ENCODE measurements around the gene ZNF503. TPM values are rescaled to one million over a fixed set of nuclear protein-coding genes. Genes with fewer than 3 reads are reported as not detected.

The ZNF503 gene
- total and polyA plus RNA-seq, 2 of the 8 experiments (the other 6 are each of a cell fraction or from before 2014, with no cell fraction given) = 0.03 to 0.13 TPM

GRCh38 chr10:75407224-75407712 lies 5.7 kb upstream of the ZNF503 start:
- H3K23ac ChIP-seq (ENCODE audit: insufficient read length) = no peak overlapping the region
- H3K14ac ChIP-seq (ENCODE audit: insufficient read length) = no peak overlapping the region
- peak overlapping the region in 3 of 4 experiments; percentile 17 to 82 (median 26); a peak in 6 of 8 replicates for H3K4me3 ChIP-seq (ENCODE audit: extremely low read depth in 1 of 4, insufficient read depth in 2 of 4, low read depth in 3 of 4, low read length in 4 of 4)
- no peak overlapping the region for H2AFZ ChIP-seq (ENCODE audit: low read length)
- H4K8ac ChIP-seq (ENCODE audit: extremely low read depth, insufficient read depth, low read length) = no peak overlapping the region
- H3K23me2 ChIP-seq (ENCODE audit: low read depth, low read length) = peaks cover 22% of the 10 kb centered on the region
- no peak overlapping the region; the same call in 1 of the 2 replicates for H3K18ac ChIP-seq (ENCODE audit: extremely low read depth, low read length)
- no peaks in the 10 kb centered on the region; a peak in 1 of 4 replicates for H3K9me3 ChIP-seq (ENCODE audit: insufficient read depth in 2 of 2, low read depth in 1 of 2, low read length in 1 of 2)
- H2BK20ac ChIP-seq (ENCODE audit: low read length) = no peak overlapping the region
- peaks cover 69 to 99% (median 93%) of the 10 kb centered on the region in 4 experiments for H3K27me3 ChIP-seq (replicated peaks in 1 of 4; ENCODE audit: control insufficient read depth in 3 of 4, extremely low read depth in 1 of 4, insufficient read depth in 3 of 4, low read length in 3 of 4)
- no peak overlapping the region for H2BK15ac ChIP-seq (ENCODE audit: low read length)
- POLR2A ChIA-PET (ENCODE audit: partially characterized antibody) = interaction anchor here (1.7 kb wide), 1 partner anchor 12 kb away, joined by 5 read pairs; no protein-coding TSS in a partner anchor
- 1% methylated on average over 37 of the region's 37 CpGs; no CpG with 5 or more reads in 1 of the 2 experiments for WGBS, 2 experiments (ENCODE audit: extremely low coverage in 1 of 2, insufficient coverage in 1 of 2, insufficient read length in 1 of 2, insufficient replicate concordance in 2 of 2, low coverage in 1 of 2, low lambda C conversion rate in 2 of 2, missing lambda C conversion rate in 1 of 2)
- no peak overlapping the region for H4K5ac ChIP-seq (ENCODE audit: insufficient read length, low read depth, low read length)
- no peaks in the 10 kb centered on the region for H3K79me2 ChIP-seq (ENCODE audit: control insufficient read depth in 1 of 2, insufficient read depth in 2 of 2, low read length in 2 of 2)
- no peaks in the 10 kb centered on the region for H3K79me1 ChIP-seq (ENCODE audit: low read depth, low read length)
- CTCF ChIA-PET (ENCODE audit: partially characterized antibody) = interaction anchor here (1.0 to 1.7 kb wide), 2 partner anchors 12 to 116 kb away, joined by 3 to 5 read pairs; no protein-coding TSS in a partner anchor
- H3K27ac ChIP-seq (ENCODE audit: low read depth, low read length) = no peak overlapping the region
- no peak overlapping the region for H3K56ac ChIP-seq (replicated peaks; ENCODE audit: insufficient read length, low read depth, low read length)
- no peak overlapping the region for H2BK5ac ChIP-seq (ENCODE audit: low read depth, low read length)
- no peak overlapping the region for H2AK5ac ChIP-seq (ENCODE audit: low read depth, low read length)
- no peak overlapping the region for H4K91ac ChIP-seq (replicated peaks; ENCODE audit: insufficient read length, low read length)
- H4K20me1 ChIP-seq (replicated peaks in 1 of 2; ENCODE audit: control insufficient read depth in 1 of 2, insufficient read depth in 2 of 2, low read length in 2 of 2) = peaks cover 21% of the 10 kb centered on the region in 2 experiments
- peaks cover 0 to 10% (median 0%) of the 10 kb centered on the region in 4 experiments; a peak in 1 of 8 replicates for H3K36me3 ChIP-seq (ENCODE audit: control insufficient read depth in 2 of 4, insufficient read depth in 4 of 4, low read length in 3 of 4)
- H3K4ac ChIP-seq (replicated peaks; ENCODE audit: insufficient read length, low read depth, low read length) = no peak overlapping the region
- DNase-seq (ENCODE audit: low read depth in 1 of 2, low spot score in 2 of 2) (peak in 1 of 2 experiments; percentile 71), FAIRE-seq (no peak)
- H2BK120ac ChIP-seq (replicated peaks; ENCODE audit: low read depth, low read length) = no peak overlapping the region
- no peak overlapping the region for H2BK12ac ChIP-seq (ENCODE audit: low read depth, low read length)
- peak overlapping the region; percentile 82 to 92 for H3K4me2 ChIP-seq (ENCODE audit: insufficient read depth in 1 of 2, low read depth in 2 of 2, low read length in 2 of 2)
- H3K4me1 ChIP-seq (replicated peaks in 1 of 4; ENCODE audit: control insufficient read depth in 3 of 4, insufficient read depth in 4 of 4, low read length in 3 of 4) = peaks cover 8 to 25% (median 20%) of the 10 kb centered on the region in 4 experiments
- no peak for TF ChIP-seq SIX5 (IDR thresholded peaks at IDR 0.05; ENCODE audit: low read depth, low read length)
- TF ChIP-seq GABPA (IDR thresholded peaks at IDR 0.05; ENCODE audit: borderline replicate concordance, insufficient read depth, low read length) = no peak
- no peak for TF ChIP-seq SP1 (IDR thresholded peaks at IDR 0.05; ENCODE audit: low read depth, low read length)
- TF ChIP-seq CTBP2 (IDR thresholded peaks at IDR 0.05; ENCODE audit: borderline replicate concordance, insufficient read depth, insufficient read length, low read length) = peak; percentile 94
- no peak for TF ChIP-seq POLR2A (IDR thresholded peaks at IDR 0.05; ENCODE audit: control extremely low read depth in 1 of 2, low read depth in 2 of 2, low read length in 2 of 2)
- TF ChIP-seq TAF1 (IDR thresholded peaks at IDR 0.05; ENCODE audit: low read depth, low read length) = no peak
- TF ChIP-seq RFX5 (IDR thresholded peaks at IDR 0.05; ENCODE audit: borderline replicate concordance, low read depth, low read length) = no peak
- TF ChIP-seq RNF2 (IDR thresholded peaks at IDR 0.05; ENCODE audit: borderline replicate concordance, low read depth, low read length, missing control alignments, poor library complexity, severe bottlenecking) = peak; percentile 83
- no peak for TF ChIP-seq POLR2AphosphoS5 (IDR thresholded peaks at IDR 0.05; ENCODE audit: low read depth, low read length)
- TF ChIP-seq TAF7 (optimal IDR thresholded peaks at IDR 0.05; ENCODE audit: borderline replicate concordance, low read depth, low read length) = no peak
- no peak for TF ChIP-seq MAX (IDR thresholded peaks at IDR 0.05)
- H3K9ac ChIP-seq (replicated peaks in 1 of 4; ENCODE audit: extremely low read depth in 1 of 4, low read depth in 3 of 4, low read length in 3 of 4) = no peak overlapping the region
